ENCODE data around the gene NCOA7. TPM values are rescaled to one million over a fixed set of nuclear protein-coding genes. Genes with fewer than 3 reads are reported as not detected.

The NCOA7 gene
- polyA plus RNA-seq, 4 donors, result 39.9 to 71.7 (median 49.0) TPM

GRCh38 chr6:125809570-125810170, 18.9 kb downstream of the NCOA7 start:
- DNase-seq (ENCODE audit: low read depth in 4 of 4, low spot score in 3 of 4), result no peak

GRCh38 chr6:125810445-125810844, 19.7 kb downstream of the NCOA7 start:
- DNase-seq (ENCODE audit: low read depth in 4 of 4, low spot score in 3 of 4), result peak in 1 of 4 donors; percentile 38

GRCh38 chr6:125811259-125811658, 20.5 kb downstream of the NCOA7 start:
- DNase-seq (ENCODE audit: low read depth in 4 of 4, low spot score in 3 of 4), result no peak

GRCh38 chr6:125812394-125813292, 21.9 kb downstream of the NCOA7 start:
- no peak for DNase-seq (ENCODE audit: low read depth in 4 of 4, low spot score in 3 of 4)

GRCh38 chr6:125814481-125814880, 23.7 kb downstream of the NCOA7 start:
- no peak for DNase-seq (ENCODE audit: low read depth in 4 of 4, low spot score in 3 of 4)

GRCh38 chr6:125815080-125815910, 24.5 kb downstream of the NCOA7 start:
- DNase-seq (ENCODE audit: low read depth in 4 of 4, low spot score in 3 of 4), result no peak

GRCh38 chr6:125816828-125817280, 26.1 kb downstream of the NCOA7 start:
- no peak for DNase-seq (ENCODE audit: low read depth in 4 of 4, low spot score in 3 of 4)

GRCh38 chr6:125818225-125818657, 27.5 kb downstream of the NCOA7 start:
- DNase-seq (ENCODE audit: low read depth in 4 of 4, low spot score in 3 of 4), result no peak

- no peak for DNase-seq (ENCODE audit: low read depth in 4 of 4, low spot score in 3 of 4)
Measured at GRCh38 chr6:125818772-125819260, 28.1 kb downstream of the NCOA7 start.

GRCh38 chr6:125819535-125820326, 29.0 kb downstream of the NCOA7 start:
- DNase-seq (ENCODE audit: low read depth in 4 of 4, low spot score in 3 of 4), result no peak

GRCh38 chr6:125821825-125822281, 31.1 kb downstream of the NCOA7 start:
- DNase-seq (ENCODE audit: low read depth in 4 of 4, low spot score in 3 of 4), result peak in 3 of 4 donors; percentile 25 to 51 (median 36)

GRCh38 chr6:125823180-125823579, 32.4 kb downstream of the NCOA7 start:
- no peak for DNase-seq (ENCODE audit: low read depth in 4 of 4, low spot score in 3 of 4)

GRCh38 chr6:125824946-125825771, 34.4 kb downstream of the NCOA7 start:
- DNase-seq (ENCODE audit: low read depth in 4 of 4, low spot score in 3 of 4), result no peak

GRCh38 chr6:125826695-125827463, 36.1 kb downstream of the NCOA7 start:
- no peak for DNase-seq (ENCODE audit: low read depth in 4 of 4, low spot score in 3 of 4)

GRCh38 chr6:125827788-125828320, 37.1 kb downstream of the NCOA7 start:
- DNase-seq (ENCODE audit: low read depth in 4 of 4, low spot score in 3 of 4), result no peak

GRCh38 chr6:125828476-125829039, 37.8 kb downstream of the NCOA7 start:
- no peak for DNase-seq (ENCODE audit: low read depth in 4 of 4, low spot score in 3 of 4)

GRCh38 chr6:125829433-125829832, 38.7 kb downstream of the NCOA7 start:
- DNase-seq (ENCODE audit: low read depth in 4 of 4, low spot score in 3 of 4), result no peak

- no peak for DNase-seq (ENCODE audit: low read depth in 4 of 4, low spot score in 3 of 4)
Measured at GRCh38 chr6:125831659-125832058, 40.9 kb downstream of the NCOA7 start.
